ENCODE measurements around the gene STAB1. TPM values are rescaled to one million over a fixed set of nuclear protein-coding genes. Genes with fewer than 3 reads are reported as not detected.

STAB1 gene
- total and polyA plus RNA-seq, 2 of the 8 experiments (the other 6 are each of a cell fraction or from before 2014, with no cell fraction given), result 1.0 to 1.9 TPM

GRCh38 chr3:52524258-52524751, 29.2 kb downstream of the STAB1 start (continued):
- TF ChIP-seq CHD7 (IDR thresholded peaks at IDR 0.05; ENCODE audit: insufficient replicate concordance, low read length) (no peak), POLR2AphosphoS5 (IDR thresholded peaks at IDR 0.05; ENCODE audit: low read depth, low read length) (no peak), SIN3A (conservative IDR thresholded peaks at IDR 0.05 in 1 of 2, IDR thresholded peaks at IDR 0.05 in 1 of 2; ENCODE audit: low read depth in 1 of 2, low read length in 2 of 2) (no peak), CBX5 (IDR thresholded peaks at IDR 0.05; ENCODE audit: low read depth, low read length) (no peak), RXRA (IDR thresholded peaks at IDR 0.05; ENCODE audit: insufficient read depth, low read depth, low read length) (no peak), TEAD4 (IDR thresholded peaks at IDR 0.05; ENCODE audit: low read depth, low read length) (no peak), RAD21 (IDR thresholded peaks at IDR 0.05 in 1 of 2, conservative IDR thresholded peaks at IDR 0.05 in 1 of 2; ENCODE audit: low read depth in 2 of 2, low read length in 2 of 2) (no peak), E2F6 (IDR thresholded peaks at IDR 0.05) (no peak), GABPA (IDR thresholded peaks at IDR 0.05; ENCODE audit: borderline replicate concordance, insufficient read depth, low read length) (no peak), EZH2 (IDR thresholded peaks at IDR 0.05; ENCODE audit: low read depth, low read length, severe bottlenecking) (no peak)
